Caco-2 (cell line): Measurements from ENCODE around the gene NDUFA11. TPM values are rescaled to one million over a fixed set of nuclear protein-coding genes. Genes with fewer than 3 reads are reported as not detected.
A peak's percentile ranks its signal among the peaks of the same experiment; 100 is the strongest.

Source experiments
- BruUV-seq: library from RNA; stranded (reverse); fragments of 400-500 nt; replicated peaks from 2 replicates; lab custom pipeline; 2021; lab: Mats Ljungman, UMichigan
- CTCF ChIA-PET: fragments of 300-600 bp; sonication (Branson Sonifier 250); formaldehyde crosslinking; loops from one replicate; lab custom pipeline; 2022; ENCODE audit warnings: antibody characterized with exemption; lab: Charles Lee
- POLR2A ChIA-PET: fragments of 300-600 bp; sonication (Branson Sonifier 250); formaldehyde crosslinking; loops from one replicate; lab custom pipeline; 2022; ENCODE audit warnings: antibody characterized with exemption; lab: Charles Lee
- DNase-seq, 2 experiments: peaks; one replicate each; pipeline versions ENCODE4 v3.0.0 to v3.0.0-alpha.2; 2020 to 2022
- H3K27me3 ChIP-seq: replicated peaks from 2 replicates; pipeline ENCODE4 v1.6.0; 2011; ENCODE audit warnings: low read length; ENCODE audit not compliant: control insufficient read depth, insufficient read depth
- H3K36me3 ChIP-seq: 2 replicates; pipeline ENCODE4 v1.5.1; 2011; ENCODE audit warnings: low read length; ENCODE audit not compliant: control insufficient read depth, insufficient read depth
- H3K4me1 ChIP-seq: fragments of 250-450 bp; sonication (Bioruptor Pico); 2 replicates; pipeline ENCODE4 v1.5.1; 2020; ENCODE audit warnings: mild to moderate bottlenecking
- H3K4me3 ChIP-seq: 2 replicates; pipeline ENCODE4 v1.5.1; 2011; ENCODE audit warnings: low read depth, mild to moderate bottlenecking, control low read depth, low read length
- H3K9me3 ChIP-seq: fragments of 250-450 bp; sonication (Bioruptor Pico); 2 replicates; pipeline ENCODE4 v1.5.1; 2020; ENCODE audit warnings: mild to moderate bottlenecking, moderate library complexity
- H3K27ac Mint-ChIP-seq: one replicate; pipeline ENCODE4 v1.8.0; 2022; ENCODE audit warnings: mixed read lengths; ENCODE audit not compliant: unreplicated experiment
- H3K27me3 Mint-ChIP-seq: one replicate; pipeline ENCODE4 v1.8.0; 2022; ENCODE audit warnings: mixed read lengths; ENCODE audit not compliant: insufficient read depth, unreplicated experiment
- H3K36me3 Mint-ChIP-seq: one replicate; pipeline ENCODE4 v1.8.0; 2022; ENCODE audit warnings: mild to moderate bottlenecking, mixed read lengths; ENCODE audit not compliant: insufficient read depth, unreplicated experiment
- H3K4me1 Mint-ChIP-seq: one replicate; pipeline ENCODE4 v1.8.0; 2022; ENCODE audit warnings: low read depth, mixed read lengths; ENCODE audit not compliant: unreplicated experiment
- H3K4me3 Mint-ChIP-seq: one replicate; pipeline ENCODE4 v1.8.0; 2022; ENCODE audit warnings: mild to moderate bottlenecking, moderate library complexity, mixed read lengths; ENCODE audit not compliant: unreplicated experiment
- H3K9me3 Mint-ChIP-seq: one replicate; pipeline ENCODE4 v1.8.0; 2022; ENCODE audit warnings: mixed read lengths; ENCODE audit not compliant: unreplicated experiment
- intact Hi-C: fragments of 100-400 bp; cut with micrococcal nuclease; formaldehyde crosslinking; loops from one replicate; pipeline ENCODE4 v1.10.0; 2022; ENCODE audit not compliant: unreplicated experiment
- total RNA-seq: library from RNA; stranded (reverse); gene quantifications from 2 replicates; pipeline ENCODE4 v1.2.3, GENCODE V29; 2022
- TF ChIP-seq, protein P1 (sequence below), 2 experiments: fragments of 200-600 bp in 1 of 2; IDR thresholded peaks; 1 replicate in 1 of 2; 2 replicates in 1 of 2; pipeline versions ENCODE4 v1.5.1 to v1.8.0; 2011 to 2022; ENCODE audit warnings: antibody characterized with exemption in 1 of 2, control low read depth in 1 of 2, inconsistent platforms in 1 of 2, low read depth in 1 of 2, low read length in 1 of 2, mild to moderate bottlenecking in 1 of 2, moderate library complexity in 1 of 2; ENCODE audit not compliant: insufficient read depth in 1 of 2, severe bottlenecking in 1 of 2, unreplicated experiment in 1 of 2

NDUFA11 gene
- total RNA-seq, 1 experiment from 2014 or later, result 272 TPM

DNA sequence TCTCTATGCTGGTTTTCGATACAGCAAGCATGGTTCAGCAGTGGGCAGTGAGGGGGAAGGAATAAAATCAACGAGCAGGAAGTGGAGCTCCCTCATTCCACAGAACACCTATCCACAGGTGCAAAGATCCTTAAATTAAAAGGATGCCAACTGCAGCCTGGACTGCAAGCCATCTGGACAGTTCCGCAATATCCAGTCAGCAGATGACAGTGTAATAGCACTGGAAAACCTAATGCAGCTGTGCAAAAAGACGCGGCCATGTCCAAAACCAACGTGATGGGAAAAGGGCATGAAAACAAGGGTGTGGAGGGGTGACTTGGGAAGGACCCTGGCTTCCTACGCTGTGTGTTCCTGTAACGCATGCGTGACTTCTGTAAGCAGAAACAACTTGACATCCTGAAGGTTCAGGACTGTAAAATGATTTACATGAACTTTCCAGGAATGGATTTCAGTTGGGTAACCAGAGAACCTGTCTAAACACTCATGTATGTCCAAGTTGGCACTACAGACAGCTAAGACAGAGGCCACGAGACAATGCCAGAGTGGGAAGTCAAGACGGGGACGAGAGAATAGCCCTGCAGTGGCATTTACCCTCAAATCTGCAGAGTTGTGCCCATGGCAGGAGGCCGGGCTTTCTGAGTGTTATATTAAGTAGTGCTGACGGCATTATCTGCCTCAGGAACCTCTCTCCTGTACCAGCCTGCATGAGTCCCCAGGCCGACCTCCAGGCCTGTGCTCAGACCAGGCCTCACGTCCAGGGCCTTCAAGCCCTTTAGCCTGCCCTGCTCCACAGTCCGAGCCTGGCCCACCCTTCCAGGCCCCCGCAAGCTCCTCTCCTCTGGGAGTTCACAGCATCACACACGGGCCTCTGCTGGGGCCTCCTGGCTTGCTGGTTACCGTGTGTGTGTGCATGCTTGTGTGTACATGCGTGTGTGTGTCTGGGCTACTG lies 36.9 kb upstream of the NDUFA11 start:
- BruUV-seq, result no TSS peak
- Histone ChIP-seq H3K9me3 (no peaks in the 10 kb centered on the region), H3K4me3 (no peak overlapping the region), H3K4me1 (no peaks in the 10 kb centered on the region), H3K27me3 (no peaks in the 10 kb centered on the region), H3K36me3 (peaks cover 2% of the 10 kb centered on the region; the same call in 1 of the 2 replicates)
- intact Hi-C loops, result no loop called here
- POLR2A ChIA-PET, result no interaction called here
- Mint-ChIP-seq H3K4me1 (no peaks in the 10 kb centered on the region), H3K4me3 (no peak overlapping the region), H3K36me3 (peaks cover 60% of the 10 kb centered on the region), H3K27me3 (no peaks in the 10 kb centered on the region), H3K27ac (no peak overlapping the region), H3K9me3 (no peaks in the 10 kb centered on the region)
- no peak for DNase-seq
- CTCF ChIA-PET, result no interaction called here
- TF ChIP-seq, protein P1, sequence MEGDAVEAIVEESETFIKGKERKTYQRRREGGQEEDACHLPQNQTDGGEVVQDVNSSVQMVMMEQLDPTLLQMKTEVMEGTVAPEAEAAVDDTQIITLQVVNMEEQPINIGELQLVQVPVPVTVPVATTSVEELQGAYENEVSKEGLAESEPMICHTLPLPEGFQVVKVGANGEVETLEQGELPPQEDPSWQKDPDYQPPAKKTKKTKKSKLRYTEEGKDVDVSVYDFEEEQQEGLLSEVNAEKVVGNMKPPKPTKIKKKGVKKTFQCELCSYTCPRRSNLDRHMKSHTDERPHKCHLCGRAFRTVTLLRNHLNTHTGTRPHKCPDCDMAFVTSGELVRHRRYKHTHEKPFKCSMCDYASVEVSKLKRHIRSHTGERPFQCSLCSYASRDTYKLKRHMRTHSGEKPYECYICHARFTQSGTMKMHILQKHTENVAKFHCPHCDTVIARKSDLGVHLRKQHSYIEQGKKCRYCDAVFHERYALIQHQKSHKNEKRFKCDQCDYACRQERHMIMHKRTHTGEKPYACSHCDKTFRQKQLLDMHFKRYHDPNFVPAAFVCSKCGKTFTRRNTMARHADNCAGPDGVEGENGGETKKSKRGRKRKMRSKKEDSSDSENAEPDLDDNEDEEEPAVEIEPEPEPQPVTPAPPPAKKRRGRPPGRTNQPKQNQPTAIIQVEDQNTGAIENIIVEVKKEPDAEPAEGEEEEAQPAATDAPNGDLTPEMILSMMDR (IDR thresholded peaks at IDR 0.05; ENCODE audit: insufficient read depth in 1 of 2, low read depth in 1 of 2, low read length in 1 of 2, severe bottlenecking in 1 of 2, unreplicated experiment in 1 of 2), result no peak

DNA sequence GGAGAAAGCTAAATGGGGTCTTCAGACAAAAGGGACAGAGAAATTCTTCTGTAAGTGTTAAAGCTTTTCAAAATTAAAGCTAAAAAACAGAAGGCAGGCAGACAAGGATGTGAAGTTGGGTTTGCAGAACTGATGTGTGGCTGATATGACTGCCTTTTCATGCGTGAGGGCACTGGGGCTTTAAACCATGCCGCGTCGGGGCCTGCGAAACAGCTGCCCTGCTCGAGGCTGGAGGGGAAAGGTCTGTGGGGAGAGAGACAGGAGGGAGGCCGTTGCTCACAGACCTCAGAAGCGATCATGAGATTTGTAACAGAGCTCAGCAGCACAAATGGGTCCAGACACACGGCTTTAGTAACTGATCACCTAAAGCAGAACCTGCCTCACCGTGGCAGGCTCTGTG lies 34.0 kb upstream of the NDUFA11 start:
- H3K27ac Mint-ChIP-seq, result no peak overlapping the region
- Histone ChIP-seq H3K27me3 (no peaks in the 10 kb centered on the region), H3K4me3 (no peak overlapping the region), H3K9me3 (no peaks in the 10 kb centered on the region), H3K4me1 (no peaks in the 10 kb centered on the region), H3K36me3 (peaks cover 2% of the 10 kb centered on the region; the same call in 1 of the 2 replicates)
- intact Hi-C loops, result no loop called here
- no peaks in the 10 kb centered on the region for H3K4me1 Mint-ChIP-seq
- TF ChIP-seq, protein P1 (IDR thresholded peaks at IDR 0.05; ENCODE audit: insufficient read depth in 1 of 2, low read depth in 1 of 2, low read length in 1 of 2, severe bottlenecking in 1 of 2, unreplicated experiment in 1 of 2), result no peak
- BruUV-seq, result TSS peak; percentile 5
- ChIA-PET CTCF (no interaction called here), POLR2A (no interaction called here)
- H3K36me3 Mint-ChIP-seq, result peaks cover 68% of the 10 kb centered on the region
- H3K27me3 Mint-ChIP-seq, result no peaks in the 10 kb centered on the region
- H3K4me3 Mint-ChIP-seq, result no peak overlapping the region
- H3K9me3 Mint-ChIP-seq, result no peaks in the 10 kb centered on the region
- DNase-seq, result no peak

DNA sequence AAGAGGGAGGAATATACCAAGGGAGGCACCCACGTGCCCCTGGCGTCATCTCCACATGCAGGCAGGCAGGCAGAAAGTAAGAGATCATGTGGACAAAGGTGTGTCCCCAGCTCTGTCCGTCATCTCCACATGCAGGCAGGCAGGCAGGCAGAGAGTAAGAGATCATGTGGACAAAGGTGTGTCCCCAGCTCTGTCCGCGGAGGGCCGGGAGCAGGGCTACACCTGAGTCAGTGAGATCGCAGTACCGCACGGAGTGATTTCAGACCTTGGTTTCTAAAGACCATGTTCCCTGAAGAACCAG lies 32.7 kb upstream of the NDUFA11 start:
- Histone ChIP-seq H3K4me3 (no peak overlapping the region), H3K36me3 (peaks cover 2% of the 10 kb centered on the region; the same call in 1 of the 2 replicates), H3K4me1 (no peaks in the 10 kb centered on the region), H3K27me3 (no peaks in the 10 kb centered on the region), H3K9me3 (no peaks in the 10 kb centered on the region)
- H3K27ac Mint-ChIP-seq, result no peak overlapping the region
- no peaks in the 10 kb centered on the region for H3K9me3 Mint-ChIP-seq
- peaks cover 62% of the 10 kb centered on the region for H3K36me3 Mint-ChIP-seq
- no peaks in the 10 kb centered on the region for H3K27me3 Mint-ChIP-seq
- intact Hi-C loops, result no loop called here
- CTCF ChIA-PET, result interaction anchor here (0.6 kb wide), 1 partner anchor 16 kb away, joined by 3 read pairs; no protein-coding TSS in a partner anchor
- TF ChIP-seq, protein P1 (IDR thresholded peaks at IDR 0.05; ENCODE audit: insufficient read depth in 1 of 2, low read depth in 1 of 2, low read length in 1 of 2, severe bottlenecking in 1 of 2, unreplicated experiment in 1 of 2), result no peak
- H3K4me3 Mint-ChIP-seq, result no peak overlapping the region
- no TSS peak for BruUV-seq
- POLR2A ChIA-PET, result no interaction called here
- H3K4me1 Mint-ChIP-seq, result no peaks in the 10 kb centered on the region
- DNase-seq, result no peak
